GM10248 (cell line): Measurements from ENCODE around the gene DCHS2.
"Not testable (repeated sequence)": the region's sequence is repeated elsewhere in the genome, so short reads cannot be mapped to it uniquely, and the experiment has no call there.

Experiments used
- CTCF ChIA-PET: fragments of 300-600 bp; sonication (Branson Sonifier 250); formaldehyde crosslinking; extraction: SDS; loops from one replicate; lab custom pipeline; 2021; ENCODE audit warnings: antibody characterized with exemption; lab: Yijun Ruan, JAX
- POLR2A ChIA-PET: fragments of 350-650 bp; sonication (Branson Sonifier 250); formaldehyde crosslinking; extraction: SDS; loops from one replicate; lab custom pipeline; 2020; ENCODE audit warnings: antibody characterized with exemption; lab: Yijun Ruan, JAX
- DNase-seq: peaks from one replicate; pipeline ENCODE4 v3.0.0; 2012; ENCODE audit errors: extremely low spot score
- TF ChIP-seq, protein P1 (sequence below): IDR thresholded peaks from 2 replicates; pipeline ENCODE4 v1.5.1; 2012; ENCODE audit warnings: mild to moderate bottlenecking, low read depth; ENCODE audit errors: extremely low read depth, missing control alignments, control extremely low read depth

Gene DCHS2

DNA sequence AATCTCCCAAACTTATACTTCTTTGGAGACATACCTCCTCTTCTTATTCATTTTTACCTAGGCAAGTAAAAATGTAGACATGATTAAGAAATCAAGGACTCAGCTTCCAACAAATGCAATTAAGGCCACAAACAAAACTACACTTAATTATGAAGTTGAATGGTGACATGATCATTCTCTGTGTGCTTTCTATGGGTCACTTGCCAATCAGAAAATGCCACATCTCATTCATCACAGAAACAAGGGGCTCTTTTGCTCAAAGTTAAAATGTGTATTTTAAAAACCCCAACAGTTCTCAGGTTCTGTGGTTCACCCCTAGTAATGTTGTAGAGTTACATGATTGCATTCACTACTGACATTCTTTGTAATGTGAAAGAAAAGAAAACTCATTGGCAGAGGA, 273.5 kb downstream of the DCHS2 start:
- ChIA-PET CTCF (no interaction called here), POLR2A (no interaction called here)
- TF ChIP-seq, protein P1, sequence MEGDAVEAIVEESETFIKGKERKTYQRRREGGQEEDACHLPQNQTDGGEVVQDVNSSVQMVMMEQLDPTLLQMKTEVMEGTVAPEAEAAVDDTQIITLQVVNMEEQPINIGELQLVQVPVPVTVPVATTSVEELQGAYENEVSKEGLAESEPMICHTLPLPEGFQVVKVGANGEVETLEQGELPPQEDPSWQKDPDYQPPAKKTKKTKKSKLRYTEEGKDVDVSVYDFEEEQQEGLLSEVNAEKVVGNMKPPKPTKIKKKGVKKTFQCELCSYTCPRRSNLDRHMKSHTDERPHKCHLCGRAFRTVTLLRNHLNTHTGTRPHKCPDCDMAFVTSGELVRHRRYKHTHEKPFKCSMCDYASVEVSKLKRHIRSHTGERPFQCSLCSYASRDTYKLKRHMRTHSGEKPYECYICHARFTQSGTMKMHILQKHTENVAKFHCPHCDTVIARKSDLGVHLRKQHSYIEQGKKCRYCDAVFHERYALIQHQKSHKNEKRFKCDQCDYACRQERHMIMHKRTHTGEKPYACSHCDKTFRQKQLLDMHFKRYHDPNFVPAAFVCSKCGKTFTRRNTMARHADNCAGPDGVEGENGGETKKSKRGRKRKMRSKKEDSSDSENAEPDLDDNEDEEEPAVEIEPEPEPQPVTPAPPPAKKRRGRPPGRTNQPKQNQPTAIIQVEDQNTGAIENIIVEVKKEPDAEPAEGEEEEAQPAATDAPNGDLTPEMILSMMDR: no peak
- no peak for DNase-seq

DNA sequence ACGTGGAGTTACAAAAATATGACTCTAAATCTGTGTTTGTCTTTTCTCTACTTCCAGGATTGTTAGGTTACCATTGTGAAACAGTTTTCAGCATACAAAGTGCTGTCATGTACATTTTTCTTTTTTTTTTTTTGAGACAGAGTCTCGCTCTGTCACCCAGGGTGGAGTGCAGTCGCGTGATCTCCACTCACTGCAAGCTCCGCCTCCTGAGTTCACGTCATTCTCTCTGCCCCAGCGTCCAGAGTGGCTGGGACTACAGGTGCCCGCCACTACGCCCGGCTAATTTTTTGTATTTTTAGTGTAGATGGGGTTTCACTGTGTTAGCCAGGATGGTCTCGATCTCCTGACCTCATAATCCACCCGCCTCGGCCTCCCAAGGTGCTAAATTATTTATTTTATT, 274.2 kb downstream of the DCHS2 start:
- DNase-seq, CTCF ChIA-PET, POLR2A ChIA-PET: not testable (repeated sequence)

DNA sequence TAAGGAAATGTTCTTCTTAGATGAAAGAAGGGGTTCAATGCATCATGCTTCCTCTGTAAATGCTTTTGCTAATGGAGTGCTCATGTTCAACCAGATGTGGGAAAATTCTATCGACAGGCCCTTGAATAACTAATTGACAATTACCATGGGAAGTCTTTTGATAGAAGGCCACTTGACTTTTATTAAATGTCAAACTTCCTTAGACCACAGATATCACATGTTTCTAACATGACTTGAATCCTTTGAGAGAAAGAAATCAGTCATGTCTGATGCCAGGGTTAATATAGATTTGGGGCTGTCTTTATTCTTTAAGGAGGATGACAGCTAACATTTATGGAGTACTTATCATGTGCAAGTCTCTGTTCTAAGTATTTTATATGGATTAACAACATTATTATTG, 280.1 kb downstream of the DCHS2 start:
- TF ChIP-seq, protein P1: no peak
- no peak for DNase-seq
- ChIA-PET CTCF (no interaction called here), POLR2A (no interaction called here)

DNA sequence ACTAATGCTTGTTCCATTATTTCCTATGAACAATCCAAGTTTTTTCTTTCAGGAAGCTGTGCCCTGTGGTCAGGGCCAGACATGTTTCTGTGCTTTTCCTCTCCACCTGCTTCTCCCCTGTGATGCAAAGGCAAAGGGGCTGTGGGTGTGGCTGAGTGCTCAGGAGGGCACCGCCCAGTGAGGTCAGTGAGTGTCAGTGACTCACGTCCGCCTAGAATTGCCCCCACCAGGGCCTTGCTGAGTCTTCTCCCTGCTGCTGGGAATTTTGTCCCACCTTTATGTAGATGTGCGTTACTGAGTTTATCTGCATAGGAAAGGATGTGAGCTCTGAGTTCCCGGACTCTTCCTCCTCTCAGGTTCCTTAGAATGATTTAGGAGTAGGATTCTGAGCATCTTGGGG, 283.2 kb downstream of the DCHS2 start:
- ChIA-PET CTCF (no interaction called here), POLR2A (no interaction called here)
- TF ChIP-seq, protein P1: no peak
- DNase-seq: no peak

DNA sequence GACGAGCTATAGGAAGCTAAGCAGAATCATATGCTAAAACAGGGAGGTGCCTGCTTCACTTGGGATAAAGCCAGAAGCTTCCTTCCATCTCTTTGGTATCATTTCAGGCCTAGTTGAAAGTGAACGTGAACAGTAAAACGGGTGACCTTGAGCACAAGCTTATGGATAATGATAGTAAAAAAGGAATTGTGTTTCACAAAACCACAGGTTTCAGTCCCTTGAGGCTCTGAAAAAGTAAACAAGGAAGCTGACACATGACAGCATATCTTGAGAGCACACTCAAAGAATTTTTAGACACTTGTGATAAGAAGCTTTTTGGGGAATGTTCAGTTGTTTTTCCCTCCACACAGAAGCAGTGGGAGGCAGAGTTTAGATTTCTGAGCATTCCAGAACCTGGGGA, 286.1 kb downstream of the DCHS2 start:
- DNase-seq: no peak
- CTCF ChIA-PET: no interaction called here
- TF ChIP-seq, protein P1: no peak
- POLR2A ChIA-PET: no interaction called here

DNA sequence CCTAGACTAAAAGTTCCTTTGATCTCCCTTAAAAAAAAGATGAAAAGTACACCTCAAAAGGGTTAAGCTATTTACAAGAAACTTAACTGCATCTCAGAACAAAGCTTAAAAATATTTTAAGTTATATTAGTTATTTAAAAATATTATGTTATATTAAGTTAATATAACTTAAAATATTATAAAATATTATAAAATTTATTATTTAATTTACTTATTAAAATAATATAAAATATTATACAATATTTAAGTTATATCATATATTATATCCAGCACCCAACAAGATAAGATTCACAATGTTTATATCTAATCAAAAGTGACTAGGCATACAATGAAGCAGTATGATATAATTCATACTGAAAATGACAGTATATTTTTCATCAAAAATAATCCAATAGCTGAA, 296.9 kb downstream of the DCHS2 start:
- DNase-seq: no peak
- CTCF ChIA-PET: no interaction called here
- POLR2A ChIA-PET: no interaction called here
- TF ChIP-seq, protein P1: no peak

DNA sequence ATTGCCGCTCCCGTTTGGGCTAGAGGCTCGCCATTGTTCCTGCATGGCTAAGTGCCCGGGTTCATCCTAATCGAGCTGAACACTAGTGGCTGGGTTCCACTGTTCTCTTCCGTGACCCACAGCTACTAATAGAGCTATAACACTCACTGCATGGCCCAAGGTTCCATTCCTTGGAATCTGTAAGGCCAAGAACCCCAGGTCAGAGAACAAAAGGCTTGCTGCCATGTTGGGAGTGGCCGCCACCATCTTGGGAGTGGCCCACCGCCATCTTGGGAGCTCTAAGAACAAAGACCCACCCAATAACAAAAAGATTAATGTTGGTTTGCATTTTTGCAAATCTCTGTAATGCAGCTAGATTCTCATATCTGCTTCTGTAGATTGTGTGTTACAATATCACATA, 299.0 kb downstream of the DCHS2 start:
- TF ChIP-seq, protein P1: no peak
- DNase-seq: no peak
- ChIA-PET POLR2A (no interaction called here), CTCF (no interaction called here)
